GM12892 (cell line): ENCODE data around the gene IL1RAPL2.

ENCODE experiments used
- POLR2A ChIP-seq: IDR thresholded peaks from 2 replicates; pipeline ENCODE4 v1.6.1; 2011; ENCODE audit warnings: low read depth, low read length, control low read depth
- POLR2AphosphoS5 ChIP-seq: IDR thresholded peaks from 2 replicates; pipeline ENCODE4 v1.6.1; 2011; ENCODE audit warnings: low read depth, low read length, control low read depth
- TAF1 ChIP-seq: IDR thresholded peaks from 2 replicates; pipeline ENCODE4 v1.6.1; 2011; ENCODE audit warnings: low read depth, mild to moderate bottlenecking, control low read depth, low read length, borderline replicate concordance

DNA sequence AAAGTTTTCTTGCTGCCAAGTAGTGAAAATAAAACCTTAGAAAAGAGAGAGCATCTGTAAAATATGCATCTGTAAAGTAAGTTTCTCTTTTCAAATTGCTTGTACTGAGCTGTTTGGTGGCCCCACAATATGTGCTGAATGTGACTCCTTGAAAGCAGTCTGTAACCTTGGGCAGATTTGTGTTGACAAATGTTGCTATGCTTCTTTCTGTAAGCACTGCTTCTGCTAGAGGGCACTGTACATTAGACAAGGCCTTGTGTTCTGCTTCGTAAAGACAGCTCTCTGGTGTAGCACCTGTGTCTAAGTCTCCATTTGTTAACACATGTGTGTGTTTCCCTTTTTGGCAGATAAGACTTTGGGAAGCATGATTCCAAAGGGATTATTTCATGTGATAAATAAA lies 1199.7 kb downstream of the IL1RAPL2 start:
- no peak for TF ChIP-seq TAF1
- no peak for TF ChIP-seq POLR2A
- no peak for TF ChIP-seq POLR2AphosphoS5
